T47D (cell line): ENCODE measurements around the gene CCDC6.

Source experiments
- DNase-seq, 2 experiments: peaks; one replicate each; pipeline versions ENCODE4 v3.0.0 to v3.0.0-alpha.2; 2011 to 2012; ENCODE audit warnings: low read depth in 1 of 2, low spot score in 1 of 2
- JUND ChIP-seq: IDR thresholded peaks from 2 replicates; pipeline ENCODE4 v1.6.1; 2012; ENCODE audit warnings: low read depth
- in situ Hi-C: cut with HindIII; loops from 2 replicates; pipeline ENCODE4 v1.10.0; 2016; ENCODE audit warnings: low sequenced_read_pairs, low pct_unique_long_range_greater_than_20kb

CCDC6 gene

DNA sequence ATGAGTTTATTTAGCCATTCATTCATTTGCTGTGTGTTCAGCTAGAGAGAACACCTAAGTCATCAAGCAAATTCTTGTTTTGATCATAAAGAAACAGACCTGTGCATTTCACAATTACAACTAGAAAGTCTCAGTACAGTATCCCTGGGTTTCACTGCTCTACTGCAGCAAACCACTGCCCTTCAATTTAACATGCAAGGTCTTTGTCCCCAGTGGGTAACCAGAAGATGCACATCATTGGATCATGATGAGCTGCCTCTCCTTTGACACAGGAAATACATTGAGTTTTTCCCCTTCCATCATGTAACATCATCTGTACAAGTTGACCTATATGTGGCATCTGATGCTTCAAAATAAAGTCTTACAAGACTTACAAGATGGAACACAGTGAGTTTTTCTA, 82.6 kb downstream of the CCDC6 start:
- TF ChIP-seq JUND = no peak
- in situ Hi-C loops = no loop called here
- no peak for DNase-seq

DNA sequence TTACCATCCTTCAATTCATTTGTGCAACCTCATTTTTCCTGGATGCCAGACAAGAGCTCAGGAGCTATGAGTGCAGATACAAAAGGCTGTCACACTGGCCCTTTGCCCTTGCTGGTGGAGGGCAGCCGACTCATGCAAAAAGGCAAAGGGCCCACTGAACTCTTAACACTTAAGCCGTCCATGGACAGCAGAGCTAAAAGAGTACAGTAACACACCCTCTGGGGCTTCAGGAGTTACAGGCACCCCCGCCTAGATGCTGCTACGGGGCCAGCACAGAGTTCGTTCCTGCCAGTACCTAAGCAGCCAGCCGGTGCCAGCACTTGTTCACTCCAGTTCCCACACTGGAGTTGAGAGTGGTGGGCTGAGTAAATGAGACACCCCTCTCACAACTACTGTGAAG, 83.2 kb downstream of the CCDC6 start:
- in situ Hi-C loops = no loop called here
- no peak for TF ChIP-seq JUND
- DNase-seq = no peak

DNA sequence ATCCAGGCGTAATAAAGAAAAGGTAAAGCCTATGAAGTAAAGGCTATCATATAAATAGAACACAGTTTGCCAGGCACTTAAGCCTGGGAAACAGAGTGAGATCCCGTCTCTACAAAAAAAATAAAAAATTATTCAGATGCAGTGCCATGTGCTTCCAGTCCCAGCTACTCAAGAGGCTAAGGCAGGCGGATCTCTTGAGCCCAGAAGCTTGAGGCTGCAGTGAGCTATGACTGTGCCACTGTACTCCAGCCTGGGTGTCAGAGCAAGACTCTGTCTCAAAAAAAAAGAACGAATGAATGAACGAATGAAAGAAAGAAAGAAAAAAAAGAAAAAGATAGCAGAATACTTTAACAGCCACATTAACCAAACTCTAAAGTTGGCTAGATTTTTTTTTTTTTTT, 85.9 kb downstream of the CCDC6 start:
- DNase-seq = no peak
- in situ Hi-C loops = no loop called here
- TF ChIP-seq JUND = no peak

DNA sequence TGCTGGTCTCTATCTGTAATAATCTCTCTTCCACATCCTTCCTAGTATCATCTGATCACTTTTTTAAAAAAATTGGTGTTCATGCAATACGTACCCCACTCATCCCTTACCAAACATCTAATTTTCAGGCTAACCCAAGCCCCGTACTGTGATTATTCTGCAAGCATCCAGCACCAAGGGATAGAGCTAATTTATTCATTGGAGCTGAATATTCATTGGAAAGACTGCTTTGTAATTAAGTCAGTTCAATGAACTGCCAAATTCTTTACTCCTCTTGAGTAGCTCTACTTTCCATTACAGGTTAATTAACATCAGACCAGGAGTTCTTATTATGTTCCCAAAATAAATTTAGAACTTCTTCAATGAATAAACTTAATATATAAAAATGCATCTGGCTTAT, 86.7 kb downstream of the CCDC6 start:
- in situ Hi-C loops = no loop called here
- no peak for TF ChIP-seq JUND
- no peak for DNase-seq

DNA sequence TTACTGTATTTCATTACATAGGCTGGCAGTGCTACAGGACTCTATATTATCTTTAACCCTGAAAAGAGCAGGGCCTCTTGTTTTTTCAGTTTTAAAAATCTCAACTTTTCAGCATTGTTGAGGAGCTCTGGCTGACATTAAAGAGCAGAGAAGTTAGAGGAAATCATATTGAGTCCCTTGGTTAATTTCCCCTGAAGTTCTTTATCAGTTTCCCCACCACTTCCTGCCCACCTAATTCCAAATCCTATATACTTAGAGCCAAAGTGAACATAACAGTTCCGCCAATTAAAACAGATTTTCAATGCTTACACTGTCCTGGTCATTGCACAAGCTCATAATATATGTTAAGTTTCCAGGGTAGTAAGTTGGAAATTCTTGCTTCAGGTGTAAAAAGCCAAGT, 87.1 kb downstream of the CCDC6 start:
- no peak for TF ChIP-seq JUND
- DNase-seq = no peak
- in situ Hi-C loops = no loop called here

DNA sequence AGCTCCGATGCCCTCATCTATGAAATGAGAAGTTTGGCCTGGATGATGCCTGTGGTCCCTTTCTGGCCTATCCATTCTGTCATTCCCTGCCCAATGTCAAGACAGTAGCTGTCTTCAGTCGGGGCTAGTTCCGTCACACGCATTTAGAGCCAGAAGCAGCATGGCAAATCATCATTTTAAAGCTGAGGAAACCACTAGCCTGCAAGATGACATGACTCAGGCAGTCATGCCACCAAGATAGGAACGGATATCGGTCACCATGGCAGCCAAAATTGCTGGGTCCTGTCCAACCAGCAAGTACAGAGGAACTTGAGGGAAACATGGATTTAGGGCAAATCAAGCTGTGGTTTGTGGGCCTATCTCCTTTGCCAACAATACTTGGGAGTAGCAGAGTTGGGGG, 88.6 kb downstream of the CCDC6 start:
- no peak for TF ChIP-seq JUND
- DNase-seq = no peak
- in situ Hi-C loops = no loop called here

DNA sequence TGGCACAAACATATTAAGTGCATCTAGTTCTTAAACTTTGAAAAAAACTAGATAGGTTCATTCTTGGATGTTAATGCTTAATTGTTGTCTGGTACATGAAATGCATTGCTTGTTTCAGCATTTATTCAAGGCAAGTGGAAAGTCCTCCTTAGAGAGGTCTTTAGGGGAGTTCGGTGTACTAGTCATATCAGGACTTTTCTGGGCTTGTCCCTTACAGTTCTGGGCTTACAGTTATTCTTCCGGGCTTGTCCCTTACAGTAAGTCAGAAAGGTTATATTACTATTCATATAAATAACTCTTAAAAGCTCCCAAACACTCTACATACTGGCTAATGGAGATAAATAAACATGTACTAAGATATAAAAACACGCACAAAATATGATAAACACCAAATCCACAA, 91.5 kb downstream of the CCDC6 start:
- in situ Hi-C loops = no loop called here
- TF ChIP-seq JUND = no peak
- DNase-seq = no peak

DNA sequence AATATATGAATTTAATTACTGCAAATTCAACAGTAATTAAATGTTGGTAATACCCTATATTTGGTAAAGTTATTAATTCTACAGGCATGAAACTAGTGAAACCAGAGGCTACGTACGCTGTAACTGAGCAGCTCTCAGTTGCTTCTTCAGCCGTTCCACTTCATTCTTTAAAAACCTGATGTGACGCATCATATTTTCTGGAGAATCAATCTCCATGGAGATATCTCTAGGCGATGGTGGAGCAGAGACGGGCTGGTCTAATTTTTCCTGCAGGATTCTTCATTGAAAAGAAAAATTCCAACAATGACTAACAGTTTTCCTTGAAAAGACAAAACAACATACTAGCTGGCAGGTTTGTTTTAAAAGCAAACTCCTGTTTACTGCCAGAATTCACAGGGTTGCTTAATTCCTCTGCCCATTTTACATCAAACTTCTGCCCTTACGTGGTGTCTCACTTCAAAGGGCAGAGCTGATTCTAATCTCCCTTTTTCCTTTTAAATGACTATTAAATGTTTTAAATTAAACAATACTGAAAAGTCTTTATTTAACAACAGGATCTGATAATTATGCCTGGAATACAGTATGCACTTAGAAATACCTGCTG, 93.7 kb downstream of the CCDC6 start:
- TF ChIP-seq JUND = no peak
- in situ Hi-C loops = no loop called here
- no peak for DNase-seq

DNA sequence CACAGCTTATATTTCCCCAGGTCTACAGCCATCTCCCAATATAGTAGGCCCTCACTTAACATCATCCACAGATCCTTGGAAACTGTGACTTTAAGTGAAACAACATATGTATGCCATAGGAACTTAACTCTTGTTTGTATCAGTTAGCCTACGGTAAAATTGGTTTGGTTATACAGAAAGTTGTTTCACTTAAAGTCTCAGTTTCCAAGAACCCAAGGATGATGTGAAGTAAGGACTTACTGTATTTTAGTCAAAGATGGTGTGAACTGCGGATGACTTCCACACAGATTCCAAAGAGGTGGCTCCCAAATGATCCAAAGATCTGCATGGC, 96.7 kb downstream of the CCDC6 start:
- DNase-seq = no peak
- no peak for TF ChIP-seq JUND
- in situ Hi-C loops = no loop called here

DNA sequence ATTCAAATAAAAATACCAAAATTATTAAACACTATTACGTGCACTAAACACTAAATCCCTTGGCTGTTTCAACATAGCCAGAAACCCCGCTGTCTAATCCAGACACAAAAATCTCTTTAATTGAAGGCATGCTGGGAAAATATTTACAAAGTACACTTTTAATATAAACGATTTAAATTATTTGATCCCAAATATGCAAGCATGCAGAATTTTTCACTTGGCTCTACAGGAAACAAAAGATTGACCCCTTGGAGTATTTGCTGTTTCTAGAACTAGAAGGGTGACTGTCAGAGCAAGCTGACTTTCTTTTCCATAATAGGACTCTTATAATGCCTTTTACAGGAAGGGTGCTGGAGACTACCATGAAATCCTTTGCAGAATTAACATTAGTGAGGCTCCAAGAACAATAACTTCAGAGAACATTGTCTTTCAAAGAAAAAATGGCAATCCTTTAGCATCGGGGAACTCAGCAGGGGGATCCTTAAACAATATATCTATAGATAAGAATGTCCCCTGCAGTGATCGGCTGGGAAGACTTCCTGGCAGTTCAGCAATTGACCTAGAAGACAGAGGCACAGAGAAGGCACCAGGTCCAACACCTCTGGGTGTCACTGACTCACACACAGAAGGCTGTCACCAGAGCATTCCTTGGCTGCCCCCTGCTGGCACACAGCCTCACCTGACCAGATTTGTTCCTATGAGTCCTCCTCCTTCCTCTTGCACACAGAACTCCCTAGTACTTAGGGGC, 97.3 kb downstream of the CCDC6 start:
- in situ Hi-C loops = no loop called here
- peak; percentile 31 to 87 for DNase-seq
- no peak for TF ChIP-seq JUND

DNA sequence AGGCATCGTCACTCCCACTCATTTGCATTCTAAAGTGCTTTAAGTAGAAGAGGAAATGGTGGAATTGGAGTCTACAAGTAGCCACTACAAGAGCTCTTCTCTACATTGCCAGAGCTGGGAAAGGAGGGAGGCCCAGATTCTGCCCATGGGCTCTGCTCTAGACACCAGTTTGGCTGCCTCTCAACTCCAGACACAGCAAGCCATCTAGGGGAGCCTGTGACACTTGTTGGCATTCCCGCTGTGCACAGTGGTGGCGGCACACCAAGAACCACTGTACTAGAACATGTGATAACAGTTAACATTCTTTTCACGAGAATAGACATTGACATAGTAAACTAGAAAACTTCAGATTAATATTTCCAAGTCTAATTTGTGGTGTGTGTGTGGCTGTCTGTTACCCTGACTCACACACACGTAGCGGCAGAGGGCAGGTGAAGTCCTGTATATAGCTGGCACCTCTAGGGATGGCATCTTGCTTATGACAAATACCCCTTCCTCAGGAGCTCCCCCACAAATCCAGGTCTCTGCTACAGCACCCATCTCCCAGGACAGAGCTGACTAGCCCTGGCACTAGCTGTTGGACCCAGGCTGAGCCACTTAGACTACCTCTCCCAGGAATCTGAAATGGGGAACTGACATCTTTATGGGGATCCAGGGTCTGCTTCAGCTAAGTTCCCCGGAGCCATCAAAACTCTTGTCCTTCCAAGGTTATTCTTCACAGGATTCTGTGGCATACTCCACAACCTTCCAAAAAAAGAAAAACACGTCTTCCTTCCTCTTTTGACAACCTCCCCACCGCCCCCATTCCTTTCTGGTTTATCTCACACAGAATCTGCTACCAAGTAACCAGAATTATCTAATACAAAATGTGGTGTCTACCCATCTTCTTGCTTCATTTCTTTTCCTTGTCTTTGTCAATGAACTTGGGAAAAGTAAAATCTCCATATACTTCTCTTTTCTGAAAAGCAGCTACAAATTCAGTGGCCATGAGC, 98.4 kb downstream of the CCDC6 start:
- no peak for DNase-seq
- TF ChIP-seq JUND = no peak
- in situ Hi-C loops = no loop called here

DNA sequence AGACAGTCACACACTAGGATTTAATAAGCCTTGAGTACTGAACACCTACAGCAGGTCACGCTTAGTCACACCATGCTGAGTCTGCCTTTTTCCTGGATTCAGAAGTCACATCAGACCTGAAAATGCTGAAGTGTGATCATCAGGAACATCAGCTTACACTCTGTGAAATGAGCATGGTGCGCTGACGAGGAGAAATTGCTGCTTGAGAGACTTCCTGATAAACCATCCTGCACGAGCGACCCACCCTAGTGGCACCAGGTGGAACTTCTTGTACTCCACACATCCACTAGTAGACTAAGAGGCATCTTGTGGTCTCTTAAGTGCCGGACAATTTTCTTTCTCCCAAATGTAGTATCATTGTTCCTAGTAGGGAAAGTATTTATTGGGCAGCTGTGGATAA, 101.3 kb downstream of the CCDC6 start:
- no peak for TF ChIP-seq JUND
- in situ Hi-C loops = no loop called here
- DNase-seq = peak in 1 of 2 experiments; percentile 62

DNA sequence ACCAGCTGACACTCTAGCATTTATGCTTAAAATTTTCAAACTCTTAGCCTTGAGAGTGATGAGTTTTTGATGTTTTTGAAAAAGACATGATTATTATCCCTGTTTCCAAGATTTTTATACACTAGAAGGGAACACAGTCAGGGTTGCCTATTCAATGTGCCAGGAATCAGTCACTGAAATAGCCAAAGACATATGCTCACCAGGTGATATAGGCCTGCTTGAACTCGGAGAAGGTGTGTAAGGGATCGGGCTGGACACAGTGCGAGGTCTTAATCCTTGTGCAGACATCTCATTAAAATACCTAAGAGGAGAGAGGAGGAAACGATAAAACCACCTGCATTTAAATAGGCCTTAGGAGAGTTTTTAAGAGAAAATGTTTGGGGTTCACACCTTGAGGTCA, 102.1 kb downstream of the CCDC6 start:
- in situ Hi-C loops = no loop called here
- DNase-seq = no peak
- TF ChIP-seq JUND = no peak
